GM15510 (cell line): ENCODE measurements around the gene FGF23.

Experiments used
- POLR2A ChIP-seq: IDR thresholded peaks from 3 replicates; pipeline ENCODE4 v1.6.1; 2011; ENCODE audit warnings: borderline replicate concordance; ENCODE audit not compliant: insufficient read length; ENCODE audit errors: extremely low read depth

The FGF23 gene

DNA sequence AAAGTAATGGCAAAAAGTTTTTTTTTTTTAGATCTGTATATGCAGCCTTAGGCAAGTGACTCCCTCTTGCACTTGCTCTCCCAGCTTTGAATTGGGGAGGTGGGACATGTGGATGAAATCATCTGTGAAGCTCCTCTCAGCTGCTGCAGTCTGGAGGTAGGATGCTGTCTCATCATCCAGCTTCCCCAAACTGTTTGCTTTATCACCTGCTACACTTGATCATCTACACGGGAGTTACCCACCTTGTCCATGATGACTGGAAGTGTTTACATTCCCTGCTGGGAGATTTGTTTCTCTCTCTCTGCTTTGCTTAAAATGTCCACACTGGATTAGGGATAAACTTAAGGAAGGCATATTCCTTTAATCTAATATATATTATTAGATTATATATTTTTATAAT is 8.5 kb upstream of the FGF23 start:
- no peak for TF ChIP-seq POLR2A

DNA sequence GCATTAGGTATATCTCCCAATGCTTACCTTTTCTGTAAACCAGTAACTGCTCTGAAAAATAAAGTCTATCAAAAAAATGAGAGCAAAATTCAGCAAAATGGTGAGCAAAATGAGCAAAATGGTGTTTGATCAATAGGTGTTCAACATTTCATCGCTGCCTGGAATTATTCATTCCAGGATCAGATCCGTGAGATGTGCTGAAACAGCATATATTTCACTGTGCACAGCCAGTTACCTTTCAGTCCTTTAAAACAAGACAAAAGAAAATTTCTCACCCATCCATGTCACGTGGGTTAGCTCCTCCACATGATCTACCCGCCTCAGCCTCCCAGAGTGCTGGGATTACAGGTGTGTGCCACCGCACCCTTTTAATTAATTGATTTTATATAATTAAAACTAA is 8.1 kb upstream of the FGF23 start:
- no peak for TF ChIP-seq POLR2A

DNA sequence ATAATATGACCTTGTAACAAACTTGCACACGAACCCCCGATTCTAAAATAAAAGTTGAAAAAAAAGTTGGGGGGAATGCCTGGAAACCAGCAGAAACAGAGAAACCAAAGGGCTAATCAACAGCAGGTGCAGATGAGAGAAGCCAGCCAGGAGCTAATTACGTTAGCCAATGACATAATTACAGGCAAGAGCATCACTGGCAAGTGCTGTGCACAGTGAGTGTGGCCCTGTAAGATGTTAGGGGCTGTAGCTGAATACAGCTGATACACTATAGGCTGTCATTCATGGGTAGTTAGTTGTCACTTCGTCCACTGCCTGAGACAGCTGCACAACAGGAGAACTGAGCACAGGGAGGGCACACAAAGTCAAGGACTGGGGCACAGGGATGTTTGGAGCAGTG is 7.3 kb upstream of the FGF23 start:
- TF ChIP-seq POLR2A, result no peak

DNA sequence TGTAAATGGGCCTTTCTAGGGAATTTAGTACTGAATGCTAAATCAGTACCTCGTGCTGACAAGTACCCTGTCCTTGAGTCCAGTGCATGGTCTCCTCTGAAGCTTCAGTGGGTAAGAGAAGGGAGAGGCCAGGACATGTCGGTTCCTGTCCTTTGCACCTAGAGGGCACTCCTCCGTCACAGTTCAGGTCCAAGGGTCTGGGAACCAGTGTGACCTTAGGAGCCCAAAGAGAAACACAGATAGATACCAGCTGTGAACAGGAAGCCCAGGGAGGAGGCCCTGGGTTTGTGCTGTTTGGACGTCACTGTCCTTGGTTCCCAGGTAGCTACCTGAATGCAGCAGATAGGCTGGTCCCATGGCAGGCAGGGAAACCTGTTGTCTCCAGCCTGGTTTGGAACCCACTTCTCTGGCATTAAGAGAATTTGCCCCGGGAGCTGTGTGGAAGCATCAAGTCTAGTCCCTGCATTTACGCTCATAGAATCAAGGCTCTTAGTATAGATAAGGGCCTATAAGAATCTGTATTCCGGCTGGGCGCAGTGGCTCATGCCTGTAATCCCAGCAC is 3.9 kb upstream of the FGF23 start:
- no peak for TF ChIP-seq POLR2A

DNA sequence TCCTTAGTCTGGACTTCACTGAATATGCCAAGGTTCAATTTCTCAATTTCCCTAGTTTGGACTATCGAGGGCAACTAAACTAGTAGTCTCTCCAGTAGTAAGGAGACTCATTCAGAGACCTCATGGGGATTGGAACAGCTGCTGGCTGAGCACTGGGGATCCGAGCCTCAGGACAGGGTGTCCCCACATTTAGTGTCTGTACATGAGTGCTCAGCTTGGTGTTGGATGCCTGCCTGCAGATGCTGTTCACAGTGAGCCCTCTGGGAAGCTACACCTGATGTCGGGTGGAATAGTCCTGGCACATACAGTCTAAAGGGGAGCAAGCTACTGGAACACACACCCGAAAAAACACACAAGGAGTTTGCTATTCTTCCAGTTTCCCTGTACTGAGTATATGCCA is 820 bp upstream of the FGF23 start:
- no peak for TF ChIP-seq POLR2A

DNA sequence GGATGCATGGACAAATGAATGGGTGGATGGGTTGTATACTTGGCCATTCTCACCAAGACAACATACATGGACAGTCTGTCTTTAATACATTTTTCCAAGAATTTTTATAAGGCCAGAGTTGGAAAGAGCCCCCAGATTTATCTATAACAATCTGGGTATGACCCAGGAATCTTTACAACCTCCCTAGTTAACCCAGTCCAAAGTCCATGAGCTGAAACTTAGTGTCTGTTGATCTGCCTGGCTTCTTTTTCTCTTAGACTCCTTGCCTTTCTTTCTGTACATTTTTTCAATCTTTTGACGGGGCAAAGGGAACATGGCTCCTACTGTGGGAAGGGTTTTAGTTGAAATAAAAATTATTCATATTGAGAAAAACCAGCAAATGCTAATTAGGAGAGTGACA is 740 bp downstream of the FGF23 start:
- TF ChIP-seq POLR2A, result no peak

DNA sequence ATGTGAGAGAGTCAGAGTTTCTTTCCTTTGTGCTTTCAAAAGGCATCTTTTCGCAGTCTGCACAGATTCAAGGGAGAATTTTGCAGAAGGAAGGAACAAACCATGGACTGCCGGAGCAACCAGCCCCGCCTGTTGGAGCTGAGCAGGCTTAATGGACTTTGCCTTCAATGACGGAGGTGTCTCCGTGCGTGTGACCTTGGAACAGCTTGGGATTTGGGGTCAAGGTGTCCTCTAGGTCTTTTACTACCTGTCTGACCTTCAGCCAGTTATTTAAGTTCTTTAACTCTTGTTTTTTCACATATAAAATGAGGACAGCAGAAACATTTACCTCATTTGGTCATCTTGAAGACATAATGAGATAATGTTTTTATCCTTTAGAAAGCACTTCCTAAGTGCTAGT is 4.1 kb downstream of the FGF23 start:
- no peak for TF ChIP-seq POLR2A

DNA sequence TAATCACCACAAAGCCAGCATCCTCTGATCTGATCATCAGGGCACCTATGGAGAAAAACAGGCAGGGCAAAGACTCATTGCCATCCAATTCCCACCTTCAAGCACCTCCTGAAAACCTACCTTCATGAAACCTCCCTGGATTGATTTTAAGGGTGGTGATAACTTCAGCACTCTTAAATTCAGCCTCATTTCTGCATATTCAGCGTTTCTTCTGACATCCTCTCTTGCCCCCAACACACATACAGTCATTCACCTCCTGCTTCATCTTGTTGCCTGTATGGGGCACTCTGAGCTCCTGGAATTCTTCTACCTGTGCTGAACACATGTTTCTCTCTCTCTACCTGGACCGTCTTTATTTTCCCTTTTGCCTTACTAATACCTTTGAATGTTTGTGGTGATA is 6.9 kb downstream of the FGF23 start:
- TF ChIP-seq POLR2A, result no peak

DNA sequence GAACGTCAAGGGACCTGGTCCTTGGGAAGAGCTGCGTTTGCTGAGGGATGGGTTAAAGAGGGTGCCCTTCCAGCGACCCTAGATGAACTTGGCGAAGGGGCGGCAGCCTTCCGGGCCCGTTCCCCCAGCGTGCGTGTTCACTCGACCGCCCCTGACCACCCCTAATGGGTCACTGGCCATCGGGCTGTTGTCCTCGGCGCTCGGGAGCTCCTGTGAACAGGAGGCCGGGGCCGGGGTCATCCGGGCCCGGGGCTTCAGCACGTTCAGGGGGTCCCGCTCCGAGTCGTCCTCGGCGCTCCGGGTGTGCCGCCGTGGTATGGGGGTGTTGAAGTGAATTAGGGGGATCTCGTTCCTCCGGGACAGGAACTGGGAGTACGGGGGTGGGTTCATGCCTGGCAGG is 9.2 kb downstream of the FGF23 start:
- no peak for TF ChIP-seq POLR2A

DNA sequence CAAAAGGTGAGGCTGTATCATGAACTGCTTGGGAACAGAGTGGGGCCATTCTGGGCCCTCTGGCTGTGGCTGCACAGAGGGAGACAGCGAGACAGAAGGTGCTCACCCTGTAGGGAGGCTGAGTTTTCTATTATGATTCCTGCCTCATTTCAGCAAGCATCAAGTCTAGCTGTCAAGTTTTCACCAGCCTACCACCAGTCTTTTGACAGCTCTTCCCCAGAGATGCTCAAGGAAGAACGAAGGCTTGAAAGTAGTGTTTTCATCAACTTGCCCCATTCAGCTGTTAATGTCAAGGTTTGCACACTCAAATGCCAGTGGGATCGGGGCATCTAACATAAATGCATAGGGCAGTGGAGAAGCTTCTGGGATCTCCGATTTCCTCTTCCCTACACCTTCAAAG is 10.0 kb downstream of the FGF23 start:
- TF ChIP-seq POLR2A, result no peak

DNA sequence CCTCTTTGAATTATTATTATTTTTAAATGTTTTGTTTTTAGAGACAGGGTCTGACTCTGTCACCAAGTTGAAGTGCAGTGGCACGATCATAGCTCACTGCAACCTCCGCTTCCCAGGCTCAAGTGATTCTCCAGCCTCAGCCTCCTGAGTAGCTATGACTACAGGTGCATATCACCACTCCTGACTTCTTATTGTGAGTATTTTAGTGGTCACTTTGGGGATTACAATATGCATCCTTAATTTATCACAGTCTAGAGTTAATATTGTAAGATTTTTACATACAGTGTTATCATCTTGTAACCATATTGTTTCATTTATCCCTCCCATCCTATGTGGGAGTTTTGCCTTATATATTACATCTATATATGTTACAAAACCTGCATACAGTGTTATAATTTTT is 13.4 kb downstream of the FGF23 start:
- TF ChIP-seq POLR2A, result no peak

DNA sequence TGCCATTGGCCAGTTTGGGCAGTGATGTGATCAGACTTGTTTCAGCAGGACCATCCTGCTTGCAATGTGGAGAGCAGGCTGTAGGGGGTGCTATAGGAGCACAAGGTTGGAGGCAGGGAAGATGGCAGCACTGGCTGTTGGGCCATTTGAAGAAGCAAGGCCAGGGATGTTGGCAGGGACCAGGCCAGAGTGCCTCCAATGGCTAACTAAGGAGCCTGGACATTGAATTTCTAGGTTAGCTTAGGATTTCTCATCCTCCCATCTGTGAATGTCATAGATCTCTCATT is 23.5 kb downstream of the FGF23 start:
- no peak for TF ChIP-seq POLR2A

DNA sequence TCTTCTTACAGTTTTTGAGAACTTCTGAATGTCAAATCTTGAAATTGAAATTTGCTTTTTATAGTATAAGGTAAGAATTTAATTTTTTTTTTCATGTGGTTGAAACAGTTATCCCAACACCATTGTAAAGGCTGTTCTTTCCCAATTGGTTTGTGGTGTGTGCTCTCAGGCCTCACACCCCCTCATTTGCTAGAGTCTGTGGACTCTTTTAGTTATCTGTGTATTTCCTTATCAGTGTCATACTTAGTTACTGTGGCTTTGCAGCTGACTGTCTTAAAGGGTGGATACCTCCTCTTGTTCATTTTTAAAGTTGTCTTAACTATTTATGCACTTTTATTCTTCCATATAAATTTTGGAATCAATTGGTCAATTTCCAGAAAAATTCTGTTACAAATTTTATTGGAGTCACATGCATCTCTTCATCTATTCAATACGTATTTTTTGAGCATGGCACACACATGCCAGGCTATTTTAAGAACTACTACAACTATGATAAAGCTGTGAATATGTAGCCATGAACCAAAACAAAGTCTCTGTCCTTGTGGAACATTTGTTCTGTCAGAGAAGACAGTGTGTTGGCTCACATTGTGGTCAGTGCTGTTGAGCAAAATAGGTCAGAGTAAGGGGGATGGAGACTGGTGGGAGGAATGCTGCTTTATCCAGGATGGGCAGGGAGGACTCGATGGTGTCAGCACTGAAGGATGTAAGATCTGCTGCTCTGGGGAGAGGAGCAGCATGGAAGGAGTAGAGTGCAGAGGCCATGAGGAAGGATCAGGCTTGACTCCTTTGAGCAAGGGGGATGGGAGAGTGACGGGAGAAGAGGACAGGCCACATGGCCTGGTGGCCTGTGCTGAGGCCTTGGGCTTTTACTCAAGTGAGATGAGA is 24.1 kb downstream of the FGF23 start:
- TF ChIP-seq POLR2A, result no peak

DNA sequence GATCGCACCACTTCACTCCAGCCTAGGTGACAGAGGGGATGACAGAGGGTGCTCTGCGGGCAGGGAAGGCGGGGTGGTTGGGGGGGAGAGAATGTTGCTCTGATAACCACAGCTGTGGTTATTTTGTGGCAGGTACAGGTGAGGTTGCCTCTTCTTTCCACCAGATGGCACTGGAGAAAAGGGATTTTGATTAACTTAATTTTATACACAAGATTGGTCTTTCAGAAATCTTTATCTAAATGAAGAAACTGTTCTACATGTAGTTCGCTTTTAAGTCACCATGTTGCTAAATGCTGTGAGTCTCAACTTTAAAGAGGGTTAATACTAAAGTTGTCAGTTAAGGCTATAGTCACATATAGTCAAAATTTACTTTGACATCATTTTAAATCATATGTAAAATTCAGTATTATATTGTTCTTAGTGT is 25.7 kb downstream of the FGF23 start:
- TF ChIP-seq POLR2A, result no peak

DNA sequence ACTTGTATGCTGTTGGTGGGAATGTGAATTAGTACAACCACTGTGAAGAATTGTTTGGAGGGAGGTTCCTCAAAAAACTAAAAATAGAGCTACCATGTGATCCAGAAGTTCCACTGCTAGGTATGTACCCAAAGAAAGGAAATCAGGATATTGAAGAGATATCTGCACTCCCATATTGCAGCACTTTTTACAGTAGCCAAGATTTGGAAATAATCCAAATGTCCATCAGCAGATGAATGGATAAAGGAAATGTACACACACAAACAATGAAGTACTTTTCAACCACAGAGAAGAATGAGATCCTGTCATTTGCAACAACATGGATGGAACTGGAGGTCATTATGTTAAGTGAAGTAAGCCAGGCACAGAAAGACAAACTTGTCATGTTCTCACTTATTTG is 32.6 kb downstream of the FGF23 start:
- TF ChIP-seq POLR2A, result no peak

DNA sequence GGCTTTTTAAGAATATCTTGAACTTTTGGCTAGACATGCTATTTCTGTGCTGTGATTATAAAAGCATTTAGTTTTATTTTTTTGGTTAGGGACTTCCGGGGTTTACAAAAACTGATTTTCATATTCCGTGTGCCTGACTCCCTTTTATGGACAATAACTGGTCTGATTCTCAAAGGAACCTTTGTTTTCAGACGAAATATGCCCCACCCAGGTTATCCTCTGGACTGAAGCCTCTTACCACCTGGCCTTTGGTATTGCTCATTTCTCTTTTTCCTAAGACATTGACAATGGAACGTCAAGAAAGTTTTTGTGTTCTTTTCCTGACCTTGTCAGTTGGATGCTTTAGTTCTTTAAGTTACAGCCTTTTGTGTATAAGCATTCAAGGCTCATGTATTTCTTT is 47.7 kb downstream of the FGF23 start:
- TF ChIP-seq POLR2A, result no peak
